GM12891 (cell line): ENCODE measurements around the gene MYL10.

ENCODE experiments used
- DNase-seq: peaks from one replicate; pipeline ENCODE4 v3.0.0; 2011; ENCODE audit warnings: low spot score; ENCODE audit not compliant: insufficient read length
- FAIRE-seq: peaks from 2 replicates; lab custom pipeline; 2011; peaks lifted over from hg19 to GRCh38; lab: Jason Lieb, UNC
- PAX5 ChIP-seq: IDR thresholded peaks from 2 replicates; pipeline ENCODE4 v1.6.1; 2011; ENCODE audit warnings: low read length, moderate library complexity, mild to moderate bottlenecking; ENCODE audit not compliant: insufficient read depth, severe bottlenecking
- POLR2A ChIP-seq: IDR thresholded peaks from 2 replicates; pipeline ENCODE4 v1.6.1; 2011; ENCODE audit warnings: low read depth, low read length, control low read depth
- POLR2AphosphoS5 ChIP-seq: IDR thresholded peaks from 2 replicates; pipeline ENCODE4 v1.6.1; 2011; ENCODE audit warnings: low read depth, low read length, control low read depth
- POU2F2 ChIP-seq: IDR thresholded peaks from 2 replicates; pipeline ENCODE4 v1.6.1; 2011; ENCODE audit warnings: low read depth, mild to moderate bottlenecking, control low read depth, low read length, moderate library complexity
- SPI1 ChIP-seq: IDR thresholded peaks from 2 replicates; pipeline ENCODE4 v1.6.1; 2011; ENCODE audit warnings: low read depth, low read length, control low read depth
- TAF1 ChIP-seq: IDR thresholded peaks from 2 replicates; pipeline ENCODE4 v1.6.1; 2011; ENCODE audit warnings: low read depth, low read length, control low read depth

The MYL10 gene

GRCh38 chr7:101580596-101580995, 48.5 kb downstream of the MYL10 start:
- TF ChIP-seq POU2F2 (no peak), POLR2AphosphoS5 (no peak), POLR2A (no peak), PAX5 (no peak), TAF1 (no peak), SPI1 (no peak)
- FAIRE-seq: no peak
- DNase-seq: no peak

DNA sequence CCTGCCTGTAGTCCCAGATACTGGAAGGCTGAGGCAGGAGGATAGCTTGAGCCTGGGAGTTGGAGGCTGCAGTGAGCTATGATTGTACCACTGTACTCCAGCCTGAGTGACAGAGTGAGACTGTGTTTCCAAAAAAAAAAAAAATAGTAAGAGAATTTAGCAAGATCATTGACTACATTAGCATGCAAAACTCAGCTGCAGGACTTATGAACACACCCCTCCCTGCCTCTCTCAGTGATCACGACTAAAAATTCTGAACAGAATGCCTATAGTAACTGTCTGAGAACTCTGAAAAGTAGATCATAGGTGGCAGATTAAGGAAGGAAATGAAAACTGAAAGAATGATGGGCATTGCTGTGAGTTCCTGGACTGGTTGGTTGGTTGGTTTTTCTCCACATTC, 50.5 kb downstream of the MYL10 start:
- no peak for TF ChIP-seq SPI1
- TF ChIP-seq POLR2AphosphoS5: no peak
- no peak for DNase-seq
- no peak for FAIRE-seq

- FAIRE-seq: no peak
- no peak for TF ChIP-seq POU2F2
- no peak for TF ChIP-seq TAF1
- no peak for DNase-seq
Observed at GRCh38 chr7:101576998-101577397, 52.1 kb downstream of the MYL10 start.

GRCh38 chr7:101575721-101576120, 53.4 kb downstream of the MYL10 start:
- FAIRE-seq (no peak), DNase-seq (no peak)
- TF ChIP-seq SPI1 (no peak), POU2F2 (no peak), POLR2A (no peak), TAF1 (no peak), POLR2AphosphoS5 (no peak), PAX5 (no peak)

DNA sequence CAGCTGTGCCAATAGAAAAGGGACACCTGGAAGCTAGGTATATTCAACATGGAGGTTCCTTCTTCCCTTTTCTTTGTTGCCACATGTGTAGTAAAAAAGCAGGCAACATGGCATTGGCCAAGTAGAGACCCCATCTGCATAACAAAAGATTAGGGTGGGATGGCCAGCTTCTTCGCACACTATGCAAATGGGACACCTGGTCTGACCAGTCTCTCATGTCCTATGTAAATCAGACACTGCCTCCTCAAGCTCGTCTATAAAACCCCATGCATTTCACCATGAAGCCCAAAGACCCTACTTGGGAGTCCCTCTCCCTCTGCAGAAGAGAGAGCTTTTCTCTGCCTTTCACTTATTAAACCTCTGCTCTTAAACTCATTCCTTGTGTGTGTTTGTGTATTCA, 53.9 kb downstream of the MYL10 start:
- FAIRE-seq (no peak), DNase-seq (no peak)
- TF ChIP-seq POU2F2: no peak
- TF ChIP-seq TAF1: no peak
- TF ChIP-seq PAX5: no peak
- TF ChIP-seq SPI1: no peak
- TF ChIP-seq POLR2A: no peak
- no peak for TF ChIP-seq POLR2AphosphoS5

GRCh38 chr7:101572156-101572555, 56.9 kb downstream of the MYL10 start:
- no peak for FAIRE-seq
- no peak for TF ChIP-seq POLR2AphosphoS5
- TF ChIP-seq PAX5: no peak
- no peak for TF ChIP-seq POU2F2
- TF ChIP-seq POLR2A: no peak
- TF ChIP-seq TAF1: no peak
- TF ChIP-seq SPI1: no peak

DNA sequence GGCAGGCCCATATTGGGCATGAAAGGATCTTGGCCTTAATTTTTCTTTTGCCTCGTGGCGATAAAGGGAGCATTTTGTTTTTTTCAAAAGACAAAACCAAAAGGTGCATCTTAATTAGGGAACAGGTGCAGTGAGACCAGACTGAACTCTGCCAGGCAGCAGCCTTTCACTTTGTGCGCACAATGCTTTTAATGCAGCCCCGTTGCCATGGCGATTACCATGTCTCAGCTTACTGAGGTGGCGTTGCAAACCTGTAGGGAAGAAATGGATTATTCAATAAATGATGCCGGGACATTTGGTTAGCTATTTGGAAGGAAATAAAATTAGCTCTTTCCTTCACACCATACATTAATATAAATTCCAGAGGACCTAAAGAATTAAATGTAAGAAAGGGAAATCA, 61.9 kb downstream of the MYL10 start:
- no peak for DNase-seq
- FAIRE-seq: no peak
- no peak for TF ChIP-seq POLR2A
- TF ChIP-seq POU2F2: no peak
- no peak for TF ChIP-seq TAF1
- no peak for TF ChIP-seq SPI1
- no peak for TF ChIP-seq PAX5
- no peak for TF ChIP-seq POLR2AphosphoS5

More at GRCh38 chr7:101572156-101572555, 56.9 kb downstream of the MYL10 start:
- no peak for DNase-seq

- TF ChIP-seq POU2F2 (no peak), PAX5 (no peak), TAF1 (no peak), POLR2AphosphoS5 (no peak), POLR2A (no peak), SPI1 (no peak)
- DNase-seq (no peak), FAIRE-seq (no peak)
Observed at GRCh38 chr7:101565601-101566209, 63.4 kb downstream of the MYL10 start.

GRCh38 chr7:101564778-101565211, 64.3 kb downstream of the MYL10 start:
- DNase-seq (no peak), FAIRE-seq (no peak)
- TF ChIP-seq PAX5: no peak
- no peak for TF ChIP-seq POLR2A
- TF ChIP-seq SPI1: no peak
- no peak for TF ChIP-seq POU2F2
- TF ChIP-seq POLR2AphosphoS5: no peak
- no peak for TF ChIP-seq TAF1

- TF ChIP-seq TAF1 (no peak), SPI1 (no peak), PAX5 (no peak), POLR2A (no peak), POLR2AphosphoS5 (no peak), POU2F2 (no peak)
- DNase-seq: no peak
- no peak for FAIRE-seq
Observed at GRCh38 chr7:101563943-101564777, 64.9 kb downstream of the MYL10 start.
